Measurements from ENCODE around the gene PI16.

Gene PI16

DNA sequence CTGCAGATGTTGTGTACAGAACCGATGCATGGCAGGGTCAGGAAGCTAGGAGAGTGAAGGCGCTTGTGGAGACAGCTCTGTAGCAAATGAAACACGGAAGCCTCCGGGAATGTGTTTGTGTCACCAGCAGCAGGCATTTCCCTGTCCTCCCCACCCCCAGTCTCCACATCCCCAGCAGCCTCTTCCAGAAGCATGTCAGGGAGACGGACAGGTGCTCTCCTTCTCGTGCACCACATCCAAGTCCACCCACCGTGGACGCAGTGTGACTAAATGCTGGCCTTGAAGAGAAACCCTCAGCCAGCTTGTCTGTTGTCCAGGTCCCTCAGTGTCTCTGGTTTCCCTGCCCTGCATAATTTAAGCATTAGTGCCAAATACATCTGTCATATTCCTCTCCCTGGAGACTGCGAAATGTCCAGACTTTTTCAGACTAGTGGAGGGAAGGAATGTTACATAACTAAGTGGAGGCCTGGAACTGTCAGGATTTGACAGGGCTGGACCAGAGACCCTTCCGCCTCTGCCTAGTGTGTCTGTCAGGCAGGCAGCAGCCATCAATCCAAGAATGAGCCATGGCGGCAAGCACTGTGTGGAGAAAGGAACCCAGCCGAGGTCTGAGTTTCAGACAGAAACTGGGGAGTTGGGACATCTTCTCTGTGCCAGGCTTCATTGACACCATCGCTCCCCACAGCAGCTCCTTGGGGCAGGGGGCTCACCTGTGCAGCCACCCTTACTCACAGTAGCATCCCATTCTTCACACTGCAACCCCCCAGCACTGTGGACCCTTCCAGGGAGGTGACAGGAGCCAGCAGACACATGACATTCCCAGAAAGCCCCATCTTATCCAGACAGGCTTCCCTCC lies 26.6 kb upstream of the PI16 start:
- TF ChIP-seq, protein P1, sequence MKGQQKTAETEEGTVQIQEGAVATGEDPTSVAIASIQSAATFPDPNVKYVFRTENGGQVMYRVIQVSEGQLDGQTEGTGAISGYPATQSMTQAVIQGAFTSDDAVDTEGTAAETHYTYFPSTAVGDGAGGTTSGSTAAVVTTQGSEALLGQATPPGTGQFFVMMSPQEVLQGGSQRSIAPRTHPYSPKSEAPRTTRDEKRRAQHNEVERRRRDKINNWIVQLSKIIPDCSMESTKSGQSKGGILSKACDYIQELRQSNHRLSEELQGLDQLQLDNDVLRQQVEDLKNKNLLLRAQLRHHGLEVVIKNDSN (IDR thresholded peaks at IDR 0.05), result no peak
- TF ChIP-seq, protein P2, sequence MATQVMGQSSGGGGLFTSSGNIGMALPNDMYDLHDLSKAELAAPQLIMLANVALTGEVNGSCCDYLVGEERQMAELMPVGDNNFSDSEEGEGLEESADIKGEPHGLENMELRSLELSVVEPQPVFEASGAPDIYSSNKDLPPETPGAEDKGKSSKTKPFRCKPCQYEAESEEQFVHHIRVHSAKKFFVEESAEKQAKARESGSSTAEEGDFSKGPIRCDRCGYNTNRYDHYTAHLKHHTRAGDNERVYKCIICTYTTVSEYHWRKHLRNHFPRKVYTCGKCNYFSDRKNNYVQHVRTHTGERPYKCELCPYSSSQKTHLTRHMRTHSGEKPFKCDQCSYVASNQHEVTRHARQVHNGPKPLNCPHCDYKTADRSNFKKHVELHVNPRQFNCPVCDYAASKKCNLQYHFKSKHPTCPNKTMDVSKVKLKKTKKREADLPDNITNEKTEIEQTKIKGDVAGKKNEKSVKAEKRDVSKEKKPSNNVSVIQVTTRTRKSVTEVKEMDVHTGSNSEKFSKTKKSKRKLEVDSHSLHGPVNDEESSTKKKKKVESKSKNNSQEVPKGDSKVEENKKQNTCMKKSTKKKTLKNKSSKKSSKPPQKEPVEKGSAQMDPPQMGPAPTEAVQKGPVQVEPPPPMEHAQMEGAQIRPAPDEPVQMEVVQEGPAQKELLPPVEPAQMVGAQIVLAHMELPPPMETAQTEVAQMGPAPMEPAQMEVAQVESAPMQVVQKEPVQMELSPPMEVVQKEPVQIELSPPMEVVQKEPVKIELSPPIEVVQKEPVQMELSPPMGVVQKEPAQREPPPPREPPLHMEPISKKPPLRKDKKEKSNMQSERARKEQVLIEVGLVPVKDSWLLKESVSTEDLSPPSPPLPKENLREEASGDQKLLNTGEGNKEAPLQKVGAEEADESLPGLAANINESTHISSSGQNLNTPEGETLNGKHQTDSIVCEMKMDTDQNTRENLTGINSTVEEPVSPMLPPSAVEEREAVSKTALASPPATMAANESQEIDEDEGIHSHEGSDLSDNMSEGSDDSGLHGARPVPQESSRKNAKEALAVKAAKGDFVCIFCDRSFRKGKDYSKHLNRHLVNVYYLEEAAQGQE (IDR thresholded peaks at IDR 0.05; ENCODE audit: low read depth), result no peak
- TF ChIP-seq TAF1 (IDR thresholded peaks at IDR 0.05; ENCODE audit: low read depth), result no peak
- no peak for TF ChIP-seq RAD21 (IDR thresholded peaks at IDR 0.05; ENCODE audit: low read depth)
- no peak for TF ChIP-seq EGR1 (IDR thresholded peaks at IDR 0.05)

DNA sequence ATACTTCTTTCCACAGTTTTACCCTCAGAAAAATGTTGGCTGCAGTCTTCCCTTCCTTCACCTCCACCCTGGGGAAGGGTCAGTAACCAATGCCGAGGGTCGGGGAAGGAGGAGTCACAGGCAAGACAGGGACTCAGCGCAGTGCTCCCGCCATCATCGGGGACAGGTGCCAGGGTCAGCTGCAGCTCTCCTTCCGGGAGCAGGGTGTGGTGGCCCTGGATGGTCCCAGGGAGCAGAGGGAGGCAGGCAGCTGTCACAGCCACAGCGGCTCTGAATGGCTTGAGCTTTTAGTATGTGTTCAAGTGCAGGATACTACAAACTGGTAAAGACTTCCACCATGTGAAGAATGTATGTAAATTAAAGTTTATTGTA lies 26.0 kb upstream of the PI16 start:
- no peak for TF ChIP-seq NFIC (IDR thresholded peaks at IDR 0.05)
- TF ChIP-seq TAF1 (IDR thresholded peaks at IDR 0.05; ENCODE audit: low read depth), result no peak

DNA sequence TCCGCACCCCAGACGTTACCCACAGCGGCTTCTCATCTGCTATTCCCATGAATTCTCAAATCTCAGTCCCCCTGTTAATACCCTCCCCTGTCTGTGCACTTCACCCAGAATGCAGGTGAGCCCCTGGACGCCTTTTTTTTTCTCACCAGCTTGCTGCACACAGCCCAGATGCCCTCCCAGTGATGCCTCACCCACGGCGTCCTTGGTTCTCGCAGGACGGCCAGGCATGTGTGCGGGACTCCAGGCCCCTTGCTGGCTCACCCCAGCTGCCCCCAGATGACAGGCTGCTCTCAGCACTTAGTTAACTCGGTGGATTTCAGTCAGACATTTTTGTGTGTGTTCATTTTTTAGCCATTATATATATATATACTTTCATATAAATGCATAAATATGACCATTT lies 25.4 kb upstream of the PI16 start:
- TF ChIP-seq TCF12 (IDR thresholded peaks at IDR 0.05; ENCODE audit: low read depth) (no peak), TAF1 (IDR thresholded peaks at IDR 0.05; ENCODE audit: low read depth) (no peak), RAD21 (IDR thresholded peaks at IDR 0.05; ENCODE audit: low read depth) (no peak), CEBPB (IDR thresholded peaks at IDR 0.05) (no peak), NFIC (IDR thresholded peaks at IDR 0.05) (no peak), FOXM1 (IDR thresholded peaks at IDR 0.05; ENCODE audit: borderline replicate concordance, low read depth) (no peak), CREB1 (IDR thresholded peaks at IDR 0.05; ENCODE audit: low read depth) (no peak), EGR1 (IDR thresholded peaks at IDR 0.05) (no peak), EP300 (IDR thresholded peaks at IDR 0.05; ENCODE audit: borderline replicate concordance) (no peak), ZBTB7A (IDR thresholded peaks at IDR 0.05; ENCODE audit: low read depth) (no peak)

DNA sequence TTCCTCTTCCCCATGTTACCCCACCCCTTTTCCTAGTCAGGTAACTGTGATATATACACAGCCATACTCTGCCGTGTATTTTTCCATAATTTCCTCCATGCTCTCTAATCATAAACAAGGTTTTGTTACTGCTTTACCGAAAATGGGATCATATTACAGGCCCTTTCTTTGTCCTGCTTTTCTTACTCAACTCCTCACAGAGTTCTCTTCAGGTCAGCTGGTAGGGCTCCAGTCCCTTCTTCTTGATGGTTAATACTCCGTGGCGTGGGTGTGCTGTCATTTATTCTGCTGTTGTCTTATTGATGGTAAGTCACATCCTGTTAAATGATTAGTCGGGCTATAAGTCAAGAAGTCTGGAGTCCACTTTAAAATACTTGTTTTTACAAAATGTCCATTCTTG lies 24.9 kb upstream of the PI16 start:
- TF ChIP-seq YY1 (IDR thresholded peaks at IDR 0.05; ENCODE audit: low read depth) (no peak), CEBPB (IDR thresholded peaks at IDR 0.05) (peak; percentile 56), TAF1 (IDR thresholded peaks at IDR 0.05; ENCODE audit: low read depth) (no peak), ZBTB7A (IDR thresholded peaks at IDR 0.05; ENCODE audit: low read depth) (no peak)

DNA sequence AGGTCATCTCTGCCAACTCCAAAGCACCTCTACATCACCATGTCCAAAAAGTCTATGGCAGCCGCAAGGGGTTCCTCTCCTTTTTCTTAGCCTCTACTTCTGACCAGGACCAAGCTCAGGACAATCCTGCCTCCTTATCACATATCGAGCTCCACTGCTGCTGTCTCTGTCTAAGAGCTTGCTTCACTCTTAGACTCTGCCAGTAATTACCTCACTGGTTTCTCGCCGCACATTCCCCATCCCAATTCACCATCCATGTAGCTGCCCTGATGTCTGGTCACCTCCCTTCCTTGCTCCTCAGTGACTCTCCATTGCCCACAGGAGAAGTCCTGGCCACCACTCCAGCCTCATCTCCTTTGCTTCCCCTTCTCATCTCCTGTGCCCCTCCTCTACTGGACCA lies 24.1 kb upstream of the PI16 start:
- TF ChIP-seq TEAD4 (IDR thresholded peaks at IDR 0.05) (no peak), EP300 (IDR thresholded peaks at IDR 0.05; ENCODE audit: borderline replicate concordance) (no peak), ZBTB7A (IDR thresholded peaks at IDR 0.05; ENCODE audit: low read depth) (no peak), TCF12 (IDR thresholded peaks at IDR 0.05; ENCODE audit: low read depth) (no peak), CEBPB (IDR thresholded peaks at IDR 0.05) (no peak), EGR1 (IDR thresholded peaks at IDR 0.05) (no peak), NFIC (IDR thresholded peaks at IDR 0.05) (no peak), YY1 (IDR thresholded peaks at IDR 0.05; ENCODE audit: low read depth) (no peak), CREB1 (IDR thresholded peaks at IDR 0.05; ENCODE audit: low read depth) (no peak), FOXM1 (IDR thresholded peaks at IDR 0.05; ENCODE audit: borderline replicate concordance, low read depth) (no peak)
- TF ChIP-seq, protein P1 (IDR thresholded peaks at IDR 0.05), result no peak

DNA sequence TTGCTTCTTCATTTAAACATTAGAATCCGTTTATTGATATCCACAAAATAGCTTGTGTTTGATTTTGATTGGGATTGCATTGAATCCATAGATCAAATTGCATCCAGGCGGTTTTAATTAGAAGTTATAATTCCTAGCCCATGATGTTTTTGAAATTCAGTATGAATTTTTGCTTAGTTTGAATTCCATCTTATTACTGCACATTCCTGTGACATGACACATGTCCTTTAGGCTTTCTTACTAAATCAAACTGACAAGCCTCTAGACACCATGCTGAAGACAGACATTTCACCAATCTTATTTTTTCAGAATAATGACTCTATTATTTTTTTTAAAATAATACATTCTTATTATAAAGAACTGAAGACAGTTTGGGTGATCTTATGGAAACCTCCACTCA lies 21.4 kb upstream of the PI16 start:
- TF ChIP-seq, protein P3, sequence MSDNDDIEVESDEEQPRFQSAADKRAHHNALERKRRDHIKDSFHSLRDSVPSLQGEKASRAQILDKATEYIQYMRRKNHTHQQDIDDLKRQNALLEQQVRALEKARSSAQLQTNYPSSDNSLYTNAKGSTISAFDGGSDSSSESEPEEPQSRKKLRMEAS (IDR thresholded peaks at IDR 0.05), result no peak
- TF ChIP-seq, protein P1 (IDR thresholded peaks at IDR 0.05), result no peak
- TF ChIP-seq TEAD4 (IDR thresholded peaks at IDR 0.05), result peak; percentile 55; the same call in 1 of the 2 replicates

DNA sequence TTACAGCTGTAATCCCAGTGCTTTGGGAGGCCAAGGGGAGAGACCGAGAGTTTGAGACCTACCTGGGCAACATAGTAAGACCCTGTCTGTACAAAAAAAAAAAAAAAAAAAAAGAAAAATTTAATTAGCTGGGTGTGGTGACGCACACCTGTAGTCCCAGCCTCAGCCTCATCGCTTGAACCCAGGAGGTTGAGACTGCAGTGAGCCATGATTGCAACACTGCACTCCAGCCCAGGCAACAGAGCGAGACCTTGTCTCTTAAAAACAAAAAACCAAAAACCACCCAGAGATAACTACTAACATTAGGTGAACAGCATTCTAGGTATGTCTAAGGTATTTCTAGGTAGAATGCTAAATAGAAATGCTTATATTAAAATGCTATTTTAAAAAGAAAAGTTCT lies 21.0 kb upstream of the PI16 start:
- TF ChIP-seq, protein P1 (IDR thresholded peaks at IDR 0.05), result no peak
- TF ChIP-seq CEBPB (IDR thresholded peaks at IDR 0.05), result peak; percentile 61
- TF ChIP-seq TEAD4 (IDR thresholded peaks at IDR 0.05), result no peak
- no peak for TF ChIP-seq YY1 (IDR thresholded peaks at IDR 0.05; ENCODE audit: low read depth)

DNA sequence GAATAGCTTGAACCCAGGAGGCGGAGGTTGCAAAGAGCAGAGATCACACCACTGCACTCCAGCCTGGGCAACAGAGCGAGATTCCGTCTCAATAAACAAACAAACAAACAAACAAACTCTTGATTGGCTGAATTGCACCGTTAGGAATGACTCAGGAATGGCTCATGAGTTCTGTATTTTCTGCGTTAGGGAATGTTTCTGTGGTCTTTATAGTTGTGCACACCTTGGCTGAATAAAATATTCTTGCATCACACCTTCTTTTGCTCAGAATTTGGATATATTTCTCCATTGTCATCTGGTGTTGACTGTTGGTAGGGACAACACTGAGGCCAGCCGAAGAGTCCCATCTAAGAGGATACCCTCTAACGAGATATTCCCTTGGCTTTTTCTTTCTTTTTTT lies 19.6 kb upstream of the PI16 start:
- no peak for TF ChIP-seq CEBPB (IDR thresholded peaks at IDR 0.05)
- TF ChIP-seq, protein P2 (IDR thresholded peaks at IDR 0.05; ENCODE audit: low read depth), result no peak
- no peak for TF ChIP-seq TAF1 (IDR thresholded peaks at IDR 0.05; ENCODE audit: low read depth)
- no peak for TF ChIP-seq YY1 (IDR thresholded peaks at IDR 0.05; ENCODE audit: low read depth)
- no peak for TF ChIP-seq CREB1 (IDR thresholded peaks at IDR 0.05; ENCODE audit: low read depth)
- TF ChIP-seq NFIC (IDR thresholded peaks at IDR 0.05), result no peak
- no peak for TF ChIP-seq EP300 (IDR thresholded peaks at IDR 0.05; ENCODE audit: borderline replicate concordance)
- TF ChIP-seq, protein P1 (IDR thresholded peaks at IDR 0.05), result no peak
- TF ChIP-seq TCF12 (IDR thresholded peaks at IDR 0.05; ENCODE audit: low read depth), result no peak
- no peak for TF ChIP-seq FOXM1 (IDR thresholded peaks at IDR 0.05; ENCODE audit: borderline replicate concordance, low read depth)
- TF ChIP-seq ZBTB7A (IDR thresholded peaks at IDR 0.05; ENCODE audit: low read depth), result no peak
- TF ChIP-seq RAD21 (IDR thresholded peaks at IDR 0.05; ENCODE audit: low read depth), result no peak
- TF ChIP-seq TEAD4 (IDR thresholded peaks at IDR 0.05), result no peak
- TF ChIP-seq, protein P3 (IDR thresholded peaks at IDR 0.05), result no peak
